Thoracic aorta (tissue), 2 donors: ENCODE measurements around the gene GALNT9. TPM values are rescaled to one million over a fixed set of nuclear protein-coding genes. Genes with fewer than 3 reads are reported as not detected.

ENCODE experiments used
- ATAC-seq: fragments of 150-250 bp; one replicate; pipeline ENCODE4 v1.8.0; 2017; ENCODE audit warnings: low read depth; ENCODE audit not compliant: insufficient number of reproducible peaks, low FRiP score
- DNase-seq: peaks from one replicate; pipeline ENCODE4 v3.0.0-alpha.2; 2020; ENCODE audit warnings: low spot score
- H3K27ac ChIP-seq, 2 donors: fragments of 200-600 bp; sonication (generic); 1 replicate in 1 of 2; 2 replicates in 1 of 2; pipeline ENCODE4 v1.5.1; 2016; ENCODE audit warnings: mild to moderate bottlenecking in 2 of 2, moderate library complexity in 2 of 2
- H3K27me3 ChIP-seq: fragments of 200-600 bp; sonication (generic); replicated peaks from 2 replicates; pipeline ENCODE4 v1.6.0; 2016; ENCODE audit warnings: mild to moderate bottlenecking; ENCODE audit not compliant: insufficient read depth
- H3K36me3 ChIP-seq: fragments of 200-600 bp; sonication (generic); one replicate; pipeline ENCODE4 v1.5.1; 2016
- H3K4me1 ChIP-seq, 2 donors: fragments of 200-600 bp; sonication (generic); 1 replicate in 1 of 2; 2 replicates in 1 of 2; pipeline versions ENCODE4 v1.5.1 to v1.6.0; 2016; ENCODE audit warnings: low read depth in 2 of 2, mild to moderate bottlenecking in 1 of 2; ENCODE audit not compliant: control insufficient read depth in 1 of 2
- H3K4me3 ChIP-seq: fragments of 200-600 bp; sonication (generic); 2 replicates; pipeline ENCODE4 v1.5.1; 2016; ENCODE audit warnings: mild to moderate bottlenecking
- H3K9me3 ChIP-seq: fragments of 200-600 bp; sonication (generic); 2 replicates; pipeline ENCODE4 v1.5.1; 2016
- CTCF ChIP-seq: fragments of 200-600 bp; sonication (generic); IDR thresholded peaks from one replicate; pipeline ENCODE4 v1.5.1; 2019; ENCODE audit warnings: antibody characterized with exemption
- total RNA-seq, 2 donors: library from RNA; depleted of rRNA; stranded (reverse); fragments of >200 nt; gene quantifications; one replicate each; pipeline versions ENCODE4 v1.1.0 to v1.2.3, GENCODE V29; 2016

GALNT9 gene
- total RNA-seq, 2 donors from 2014 or later: 1.7 TPM; not detected in 1

DNA sequence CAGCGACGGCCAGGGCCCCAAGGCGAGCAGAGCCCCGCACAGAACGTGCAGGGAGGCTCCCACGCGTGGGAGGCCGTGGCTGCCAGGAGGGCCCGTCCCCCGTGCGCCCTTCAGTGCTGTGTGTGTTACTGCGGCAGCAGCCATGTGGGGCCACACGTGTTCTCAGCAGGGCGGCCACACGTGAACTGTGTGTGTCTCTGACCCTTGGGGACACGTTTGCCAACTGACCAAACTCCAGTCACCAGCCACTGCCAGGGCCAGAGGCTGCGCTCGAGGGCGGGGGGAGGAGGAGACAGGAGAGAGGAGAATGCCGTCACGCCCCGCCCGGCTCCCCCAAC is 57.7 kb downstream of the GALNT9 start:
- Histone ChIP-seq H3K36me3 (no peaks in the 10 kb centered on the region), H3K4me3 (no peak overlapping the region), H3K4me1 (no peaks in the 10 kb centered on the region), H3K9me3 (no peaks in the 10 kb centered on the region), H3K27me3 (no peaks in the 10 kb centered on the region), H3K27ac (no peak overlapping the region)
- no peak for TF ChIP-seq CTCF
- DNase-seq (no peak), ATAC-seq (no peak)

DNA sequence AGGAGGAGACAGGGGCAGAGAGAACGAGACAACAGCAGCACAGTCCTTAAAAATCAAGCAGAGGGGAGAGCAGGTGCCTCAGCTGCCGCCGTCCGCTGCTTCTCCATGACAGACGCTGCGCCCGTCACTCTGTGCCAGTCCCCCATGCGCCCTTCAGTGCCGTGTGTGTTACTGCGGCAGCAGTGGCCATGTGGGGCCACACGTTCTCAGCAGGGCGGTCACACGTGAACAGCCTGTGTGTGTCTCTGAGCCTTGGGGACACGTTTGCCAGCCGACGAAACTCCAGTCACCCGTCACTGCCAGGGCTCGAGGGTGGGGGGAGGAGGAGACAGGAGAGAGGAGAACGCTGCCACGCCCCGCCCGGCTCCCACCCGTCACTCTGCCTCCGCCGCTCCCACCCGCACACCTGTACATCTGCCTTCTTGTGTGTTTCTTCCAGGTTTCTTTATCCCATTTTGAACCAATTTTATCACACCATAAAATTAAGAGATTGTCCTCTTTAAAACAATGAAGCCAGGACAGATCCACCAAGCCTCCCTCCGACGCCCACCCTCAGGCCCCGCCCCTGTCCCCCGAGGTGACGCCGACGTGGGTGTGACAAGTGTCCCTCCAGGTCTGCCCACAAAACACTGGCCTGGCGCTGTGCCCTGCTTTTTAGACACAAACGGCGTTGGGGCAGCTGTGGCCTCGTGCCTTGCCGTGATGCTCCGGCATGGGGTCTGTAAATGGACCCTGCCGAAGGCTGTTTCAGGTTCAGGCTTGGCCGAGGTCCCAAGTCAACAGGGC is 58.2 kb downstream of the GALNT9 start:
- H3K9me3 ChIP-seq: no peaks in the 10 kb centered on the region
- H3K27ac ChIP-seq: no peak overlapping the region
- H3K4me3 ChIP-seq: no peak overlapping the region
- ATAC-seq (no peak), DNase-seq (no peak)
- no peaks in the 10 kb centered on the region for H3K36me3 ChIP-seq
- H3K4me1 ChIP-seq: no peaks in the 10 kb centered on the region
- TF ChIP-seq CTCF: no peak
- H3K27me3 ChIP-seq: no peaks in the 10 kb centered on the region

- no peak for ATAC-seq
- H3K27me3 ChIP-seq: no peaks in the 10 kb centered on the region
- no peaks in the 10 kb centered on the region for H3K36me3 ChIP-seq
Observed at GRCh38 chr12:132270516-132270915, 58.9 kb downstream of the GALNT9 start.

GRCh38 chr12:132269271-132269968 is 60.0 kb downstream of the GALNT9 start:
- no peaks in the 10 kb centered on the region for H3K4me1 ChIP-seq
- H3K36me3 ChIP-seq: no peaks in the 10 kb centered on the region
- no peaks in the 10 kb centered on the region for H3K9me3 ChIP-seq
- no peaks in the 10 kb centered on the region for H3K27me3 ChIP-seq
- DNase-seq (no peak), ATAC-seq (no peak)
- no peak overlapping the region for H3K4me3 ChIP-seq
- no peak overlapping the region for H3K27ac ChIP-seq
- TF ChIP-seq CTCF: no peak

More at GRCh38 chr12:132270516-132270915, 58.9 kb downstream of the GALNT9 start:
- Histone ChIP-seq H3K9me3 (no peaks in the 10 kb centered on the region), H3K4me3 (no peak overlapping the region), H3K4me1 (no peaks in the 10 kb centered on the region), H3K27ac (no peak overlapping the region)
- no peak for DNase-seq
- no peak for TF ChIP-seq CTCF

GRCh38 chr12:132268674-132269073 is 60.7 kb downstream of the GALNT9 start:
- Histone ChIP-seq H3K4me1 (no peaks in the 10 kb centered on the region), H3K27ac (no peak overlapping the region), H3K36me3 (no peaks in the 10 kb centered on the region), H3K9me3 (no peaks in the 10 kb centered on the region), H3K27me3 (no peaks in the 10 kb centered on the region), H3K4me3 (no peak overlapping the region)
- TF ChIP-seq CTCF: no peak
- no peak for ATAC-seq
- DNase-seq: no peak
